Panc1 (cell line): ENCODE measurements around the gene KLHDC7A.

Experiments used
- POLR2AphosphoS5 ChIP-seq: IDR thresholded peaks from 2 replicates; pipeline ENCODE4 v1.6.1; 2012; ENCODE audit warnings: mild to moderate bottlenecking, low read depth, low read length, moderate library complexity
- TF ChIP-seq, protein P1 (sequence below): fragments of 450-650 bp; IDR thresholded peaks from 2 replicates; pipeline ENCODE4 v1.5.1; 2017; ENCODE audit warnings: mild to moderate bottlenecking
- TF ChIP-seq, protein P2 (sequence below), 2 experiments: IDR thresholded peaks; 2 replicates each; pipeline ENCODE4 v1.6.1; 2011 to 2012; ENCODE audit warnings: low read depth in 2 of 2, control low read depth in 1 of 2, low read length in 1 of 2, mild to moderate bottlenecking in 1 of 2, moderate library complexity in 1 of 2; ENCODE audit not compliant: insufficient read depth in 1 of 2

DNA sequence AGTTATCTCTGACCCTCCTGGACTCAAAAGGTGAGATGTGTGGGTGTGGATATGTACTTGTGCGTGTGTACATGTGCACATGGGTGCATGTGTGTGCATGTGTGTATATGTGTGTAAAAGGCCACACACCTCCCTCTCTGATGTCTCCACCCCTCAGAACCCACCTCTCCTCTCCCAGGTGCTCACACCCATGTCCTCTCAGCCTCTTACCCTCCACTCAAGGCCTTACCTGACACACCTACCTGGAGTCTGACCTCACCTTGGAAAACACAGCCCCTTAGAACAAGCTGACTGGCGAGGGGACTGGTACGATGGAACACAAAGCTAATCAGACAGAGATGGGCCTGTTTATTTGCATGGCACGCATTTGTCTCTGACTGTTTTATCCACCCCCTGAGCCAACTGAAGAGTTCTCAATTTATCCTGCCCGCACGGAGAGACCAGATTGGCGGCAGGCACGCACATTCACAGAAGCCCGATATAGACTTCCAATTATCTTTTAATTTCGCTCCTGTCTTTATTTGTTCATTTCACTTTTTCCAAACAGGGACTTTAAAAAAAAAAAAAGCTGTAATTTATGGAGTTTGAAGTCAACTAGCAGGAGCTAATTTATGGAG, 6.1 kb upstream of the KLHDC7A start:
- TF ChIP-seq, protein P1, sequence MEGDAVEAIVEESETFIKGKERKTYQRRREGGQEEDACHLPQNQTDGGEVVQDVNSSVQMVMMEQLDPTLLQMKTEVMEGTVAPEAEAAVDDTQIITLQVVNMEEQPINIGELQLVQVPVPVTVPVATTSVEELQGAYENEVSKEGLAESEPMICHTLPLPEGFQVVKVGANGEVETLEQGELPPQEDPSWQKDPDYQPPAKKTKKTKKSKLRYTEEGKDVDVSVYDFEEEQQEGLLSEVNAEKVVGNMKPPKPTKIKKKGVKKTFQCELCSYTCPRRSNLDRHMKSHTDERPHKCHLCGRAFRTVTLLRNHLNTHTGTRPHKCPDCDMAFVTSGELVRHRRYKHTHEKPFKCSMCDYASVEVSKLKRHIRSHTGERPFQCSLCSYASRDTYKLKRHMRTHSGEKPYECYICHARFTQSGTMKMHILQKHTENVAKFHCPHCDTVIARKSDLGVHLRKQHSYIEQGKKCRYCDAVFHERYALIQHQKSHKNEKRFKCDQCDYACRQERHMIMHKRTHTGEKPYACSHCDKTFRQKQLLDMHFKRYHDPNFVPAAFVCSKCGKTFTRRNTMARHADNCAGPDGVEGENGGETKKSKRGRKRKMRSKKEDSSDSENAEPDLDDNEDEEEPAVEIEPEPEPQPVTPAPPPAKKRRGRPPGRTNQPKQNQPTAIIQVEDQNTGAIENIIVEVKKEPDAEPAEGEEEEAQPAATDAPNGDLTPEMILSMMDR, result no peak
- TF ChIP-seq, protein P2, sequence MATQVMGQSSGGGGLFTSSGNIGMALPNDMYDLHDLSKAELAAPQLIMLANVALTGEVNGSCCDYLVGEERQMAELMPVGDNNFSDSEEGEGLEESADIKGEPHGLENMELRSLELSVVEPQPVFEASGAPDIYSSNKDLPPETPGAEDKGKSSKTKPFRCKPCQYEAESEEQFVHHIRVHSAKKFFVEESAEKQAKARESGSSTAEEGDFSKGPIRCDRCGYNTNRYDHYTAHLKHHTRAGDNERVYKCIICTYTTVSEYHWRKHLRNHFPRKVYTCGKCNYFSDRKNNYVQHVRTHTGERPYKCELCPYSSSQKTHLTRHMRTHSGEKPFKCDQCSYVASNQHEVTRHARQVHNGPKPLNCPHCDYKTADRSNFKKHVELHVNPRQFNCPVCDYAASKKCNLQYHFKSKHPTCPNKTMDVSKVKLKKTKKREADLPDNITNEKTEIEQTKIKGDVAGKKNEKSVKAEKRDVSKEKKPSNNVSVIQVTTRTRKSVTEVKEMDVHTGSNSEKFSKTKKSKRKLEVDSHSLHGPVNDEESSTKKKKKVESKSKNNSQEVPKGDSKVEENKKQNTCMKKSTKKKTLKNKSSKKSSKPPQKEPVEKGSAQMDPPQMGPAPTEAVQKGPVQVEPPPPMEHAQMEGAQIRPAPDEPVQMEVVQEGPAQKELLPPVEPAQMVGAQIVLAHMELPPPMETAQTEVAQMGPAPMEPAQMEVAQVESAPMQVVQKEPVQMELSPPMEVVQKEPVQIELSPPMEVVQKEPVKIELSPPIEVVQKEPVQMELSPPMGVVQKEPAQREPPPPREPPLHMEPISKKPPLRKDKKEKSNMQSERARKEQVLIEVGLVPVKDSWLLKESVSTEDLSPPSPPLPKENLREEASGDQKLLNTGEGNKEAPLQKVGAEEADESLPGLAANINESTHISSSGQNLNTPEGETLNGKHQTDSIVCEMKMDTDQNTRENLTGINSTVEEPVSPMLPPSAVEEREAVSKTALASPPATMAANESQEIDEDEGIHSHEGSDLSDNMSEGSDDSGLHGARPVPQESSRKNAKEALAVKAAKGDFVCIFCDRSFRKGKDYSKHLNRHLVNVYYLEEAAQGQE (IDR thresholded peaks at IDR 0.05; ENCODE audit: insufficient read depth in 1 of 2, low read depth in 2 of 2, low read length in 1 of 2), result no peak
- no peak for TF ChIP-seq POLR2AphosphoS5
